SU-DHL-6 (cell line): Measurements from ENCODE around the gene PEX13.

Experiments
- EZH2phosphoT487 ChIP-seq: fragments of 200-600 bp; sonication (generic), shearing (Covaris generic); conservative IDR thresholded peaks from 2 replicates; pipeline ENCODE4 v1.6.1; 2018; ENCODE audit warnings: mild to moderate bottlenecking, antibody characterized with exemption, low read length, moderate library complexity, mixed read lengths
- TF ChIP-seq, protein P1 (sequence below): fragments of 200-600 bp; sonication (generic); IDR thresholded peaks from one replicate; pipeline ENCODE4 v1.5.1; 2017; ENCODE audit warnings: antibody characterized with exemption, mild to moderate bottlenecking, low read length, moderate library complexity; ENCODE audit not compliant: insufficient read depth, poor library complexity, severe bottlenecking

DNA sequence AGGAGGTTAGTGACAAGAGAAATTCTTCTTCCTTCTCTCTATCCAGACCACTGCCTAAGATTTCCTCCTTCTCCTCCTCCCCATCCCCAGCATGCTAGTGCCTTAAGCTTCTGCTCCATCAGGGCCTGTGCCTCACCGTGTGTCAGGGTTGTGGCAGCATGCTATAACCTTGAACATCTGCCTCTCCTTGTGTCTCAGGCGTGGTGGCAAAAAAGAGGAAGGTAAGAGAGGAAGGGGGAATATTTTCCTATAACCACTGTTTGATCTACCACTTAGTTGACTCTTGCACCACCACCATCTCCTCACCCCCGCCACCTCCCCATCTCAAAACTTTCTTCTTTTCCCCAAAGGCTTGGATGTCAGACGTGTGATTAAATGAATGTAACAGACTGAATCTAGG is 38.3 kb upstream of the PEX13 start:
- TF ChIP-seq, protein P1, sequence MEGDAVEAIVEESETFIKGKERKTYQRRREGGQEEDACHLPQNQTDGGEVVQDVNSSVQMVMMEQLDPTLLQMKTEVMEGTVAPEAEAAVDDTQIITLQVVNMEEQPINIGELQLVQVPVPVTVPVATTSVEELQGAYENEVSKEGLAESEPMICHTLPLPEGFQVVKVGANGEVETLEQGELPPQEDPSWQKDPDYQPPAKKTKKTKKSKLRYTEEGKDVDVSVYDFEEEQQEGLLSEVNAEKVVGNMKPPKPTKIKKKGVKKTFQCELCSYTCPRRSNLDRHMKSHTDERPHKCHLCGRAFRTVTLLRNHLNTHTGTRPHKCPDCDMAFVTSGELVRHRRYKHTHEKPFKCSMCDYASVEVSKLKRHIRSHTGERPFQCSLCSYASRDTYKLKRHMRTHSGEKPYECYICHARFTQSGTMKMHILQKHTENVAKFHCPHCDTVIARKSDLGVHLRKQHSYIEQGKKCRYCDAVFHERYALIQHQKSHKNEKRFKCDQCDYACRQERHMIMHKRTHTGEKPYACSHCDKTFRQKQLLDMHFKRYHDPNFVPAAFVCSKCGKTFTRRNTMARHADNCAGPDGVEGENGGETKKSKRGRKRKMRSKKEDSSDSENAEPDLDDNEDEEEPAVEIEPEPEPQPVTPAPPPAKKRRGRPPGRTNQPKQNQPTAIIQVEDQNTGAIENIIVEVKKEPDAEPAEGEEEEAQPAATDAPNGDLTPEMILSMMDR: no peak
- TF ChIP-seq EZH2phosphoT487: no peak
